Neuronal stem cell (in vitro differentiated cells): ENCODE measurements around the gene ELOVL4.

ENCODE experiments used
- DNase-seq: peaks from one replicate; pipeline ENCODE4 v3.0.0-alpha.2; 2013; ENCODE audit warnings: low spot score
- H2AFZ ChIP-seq: one replicate; pipeline ENCODE4 v1.6.1; 2013; ENCODE audit warnings: mild to moderate bottlenecking, low read length, inconsistent platforms
- H2AK5ac ChIP-seq: 2 replicates; pipeline ENCODE4 v1.6.1; 2013; ENCODE audit warnings: low read depth, mild to moderate bottlenecking, inconsistent platforms, low read length, moderate library complexity, mixed read lengths
- H2BK120ac ChIP-seq: 2 replicates; pipeline ENCODE4 v1.6.1; 2013; ENCODE audit warnings: low read depth, mild to moderate bottlenecking, inconsistent platforms, low read length, moderate library complexity, mixed read lengths
- H2BK12ac ChIP-seq: one replicate; pipeline ENCODE4 v1.6.1; 2013; ENCODE audit warnings: low read length, inconsistent platforms
- H2BK15ac ChIP-seq: 2 replicates; pipeline ENCODE4 v1.6.1; 2013; ENCODE audit warnings: mild to moderate bottlenecking, low read length, inconsistent platforms, mixed read lengths
- H2BK5ac ChIP-seq: one replicate; pipeline ENCODE4 v1.6.1; 2013; ENCODE audit warnings: inconsistent platforms, mild to moderate bottlenecking, low read length, moderate library complexity
- H3K14ac ChIP-seq: one replicate; pipeline ENCODE4 v1.6.1; 2013; ENCODE audit warnings: low read length, inconsistent platforms
- H3K18ac ChIP-seq: 2 replicates; pipeline ENCODE4 v1.6.1; 2013; ENCODE audit warnings: low read length, inconsistent platforms
- H3K23ac ChIP-seq: 2 replicates; pipeline ENCODE4 v1.6.1; 2013; ENCODE audit warnings: low read depth, mild to moderate bottlenecking, mixed read lengths, low read length, inconsistent platforms; ENCODE audit not compliant: poor library complexity
- H3K27ac ChIP-seq: replicated peaks from 3 replicates; pipeline ENCODE4 v1.5.1; 2013; ENCODE audit warnings: low read length, inconsistent platforms
- H3K27me3 ChIP-seq, 3 experiments: 2 replicates each; pipeline ENCODE4 v1.6.1; 2013; ENCODE audit warnings: low read length in 3 of 3, mild to moderate bottlenecking in 2 of 3, inconsistent platforms in 1 of 3, low read depth in 1 of 3, mixed read lengths in 1 of 3, moderate library complexity in 1 of 3; ENCODE audit not compliant: control insufficient read depth in 3 of 3, insufficient read depth in 3 of 3
- H3K36me3 ChIP-seq, 2 donors: replicated peaks in 1 of 2; 2 replicates each; pipeline ENCODE4 v1.6.1; 2013; ENCODE audit warnings: low read length in 2 of 2; ENCODE audit not compliant: control insufficient read depth in 2 of 2, insufficient read depth in 2 of 2
- H3K4ac ChIP-seq: 2 replicates; pipeline ENCODE4 v1.6.1; 2013; ENCODE audit warnings: inconsistent platforms, mild to moderate bottlenecking, low read length, moderate library complexity
- H3K4me1 ChIP-seq, 2 donors: 1 replicate in 1 of 2; 2 replicates in 1 of 2; pipeline ENCODE4 v1.6.1; 2013; ENCODE audit warnings: low read length in 2 of 2, low read depth in 1 of 2; ENCODE audit not compliant: control insufficient read depth in 2 of 2, insufficient read depth in 1 of 2
- H3K4me2 ChIP-seq: one replicate; pipeline ENCODE4 v1.6.1; 2013; ENCODE audit warnings: mild to moderate bottlenecking, low read length, inconsistent platforms; ENCODE audit not compliant: insufficient read depth, poor library complexity, severe bottlenecking
- H3K4me3 ChIP-seq, 2 donors: 2 replicates each; pipeline ENCODE4 v1.5.1; 2013; ENCODE audit warnings: low read length in 2 of 2, mild to moderate bottlenecking in 2 of 2, inconsistent platforms in 1 of 2, moderate library complexity in 1 of 2
- H3K79me1 ChIP-seq: one replicate; pipeline ENCODE4 v1.6.1; 2013; ENCODE audit warnings: low read depth, mild to moderate bottlenecking, inconsistent platforms, low read length, moderate library complexity
- H3K9ac ChIP-seq: one replicate; pipeline ENCODE4 v1.6.1; 2013; ENCODE audit warnings: mild to moderate bottlenecking, low read depth, low read length, inconsistent platforms; ENCODE audit not compliant: poor library complexity
- H3K9me3 ChIP-seq, 2 donors: replicated peaks in 1 of 2; 2 replicates each; pipeline versions ENCODE3 to v1.6.1; 2013; ENCODE audit warnings: low read length in 2 of 2, mild to moderate bottlenecking in 2 of 2, inconsistent platforms in 1 of 2, low read depth in 1 of 2, mixed read lengths in 1 of 2, moderate library complexity in 1 of 2; ENCODE audit not compliant: control insufficient read depth in 2 of 2, insufficient read depth in 1 of 2
- H4K8ac ChIP-seq: one replicate; pipeline ENCODE4 v1.6.1; 2013; ENCODE audit warnings: low read depth, mild to moderate bottlenecking, inconsistent platforms, low read length, moderate library complexity
- H4K91ac ChIP-seq: one replicate; pipeline ENCODE4 v1.6.1; 2013; ENCODE audit warnings: low read length, low read depth, mild to moderate bottlenecking, inconsistent platforms; ENCODE audit not compliant: poor library complexity
- WGBS, 2 donors: extraction: QIAGEN DNeasy Blood & Tissue Kit; methylation state at CpG; one replicate each; pipeline ENCODE4 v1.1.7; 2013; ENCODE audit warnings: missing lambda C conversion rate in 2 of 2, mixed read lengths in 1 of 2; ENCODE audit not compliant: insufficient read length in 2 of 2, insufficient replicate concordance in 1 of 2; ENCODE audit errors: extremely low coverage in 2 of 2; 5-methylcytosine and 5-hydroxymethylcytosine counted together

Gene ELOVL4

DNA sequence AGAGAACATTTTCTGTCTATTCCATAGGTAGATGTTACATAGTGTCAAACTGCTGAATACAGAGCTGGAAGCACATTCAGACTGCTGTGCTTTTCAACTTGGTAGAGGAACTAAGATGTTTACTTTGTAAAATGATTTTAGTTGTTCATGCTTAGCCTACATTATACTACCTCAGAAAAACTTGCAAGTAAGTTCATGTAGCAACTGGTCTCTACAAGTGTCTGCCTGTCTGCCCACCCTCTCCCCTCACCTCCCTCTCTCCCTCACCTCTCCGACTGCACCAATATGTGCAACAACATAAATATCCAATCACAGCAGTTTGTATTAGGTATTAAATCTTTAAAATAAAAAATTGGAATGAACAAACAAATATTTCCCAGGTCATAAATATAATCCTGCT is 25.3 kb downstream of the ELOVL4 start:
- H3K23ac ChIP-seq = no peak overlapping the region
- H3K9me3 ChIP-seq = no peaks in the 10 kb centered on the region
- H2BK5ac ChIP-seq = no peak overlapping the region
- H2BK12ac ChIP-seq = no peak overlapping the region
- no CpG with 5 or more reads among the region's 1 CpG for WGBS, 2 donors
- no peak overlapping the region for H2AK5ac ChIP-seq
- no peak overlapping the region for H2BK120ac ChIP-seq
- H4K91ac ChIP-seq = no peak overlapping the region
- no peak overlapping the region for H3K4me2 ChIP-seq
- DNase-seq = no peak
- no peak overlapping the region for H3K18ac ChIP-seq
- no peaks in the 10 kb centered on the region for H3K4me1 ChIP-seq
- H3K4ac ChIP-seq = no peak overlapping the region
- H3K79me1 ChIP-seq = no peaks in the 10 kb centered on the region
- no peak overlapping the region for H3K9ac ChIP-seq
- H3K36me3 ChIP-seq = peaks cover 2 to 14% of the 10 kb centered on the region in 2 donors
- no peaks in the 10 kb centered on the region for H3K27me3 ChIP-seq
- H2BK15ac ChIP-seq = no peak overlapping the region
- H3K4me3 ChIP-seq = no peak overlapping the region
- H4K8ac ChIP-seq = no peak overlapping the region
- no peak overlapping the region for H3K27ac ChIP-seq
- H2AFZ ChIP-seq = no peak overlapping the region
- no peak overlapping the region for H3K14ac ChIP-seq

DNA sequence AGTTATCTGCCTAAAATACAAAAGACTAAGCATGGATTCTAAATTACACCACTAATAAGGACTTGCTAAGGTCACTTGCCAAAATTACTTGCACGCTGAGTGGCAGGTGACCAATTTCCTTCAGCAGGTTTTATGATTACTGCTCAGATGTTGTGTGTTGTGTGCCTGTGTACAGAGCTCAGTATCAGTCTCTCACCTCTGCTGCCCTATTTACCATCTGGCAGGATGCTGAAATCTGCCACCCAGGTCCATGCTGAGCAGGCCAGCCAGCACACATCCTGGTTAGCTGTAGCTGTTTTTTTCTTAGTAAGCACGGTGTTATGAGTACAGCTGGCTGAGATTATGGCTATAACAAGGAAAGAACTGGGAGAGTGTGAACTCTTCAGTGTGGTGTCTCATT is 34.0 kb downstream of the ELOVL4 start:
- Histone ChIP-seq H2BK120ac (no peak overlapping the region), H3K79me1 (no peaks in the 10 kb centered on the region), H3K18ac (no peak overlapping the region), H2AK5ac (no peak overlapping the region), H3K9me3 (no peaks in the 10 kb centered on the region), H4K8ac (no peak overlapping the region), H3K36me3 (peaks cover 0 to 11% of the 10 kb centered on the region in 2 donors), H3K14ac (no peak overlapping the region), H3K4ac (no peak overlapping the region), H3K4me2 (no peak overlapping the region), H3K4me1 (peaks cover 1 to 5% of the 10 kb centered on the region in 2 donors), H3K23ac (no peak overlapping the region), H3K27me3 (no peaks in the 10 kb centered on the region), H2BK12ac (no peak overlapping the region), H3K9ac (no peak overlapping the region), H2AFZ (no peak overlapping the region), H3K27ac (no peak overlapping the region), H4K91ac (no peak overlapping the region), H2BK5ac (no peak overlapping the region), H2BK15ac (no peak overlapping the region), H3K4me3 (no peak overlapping the region)
- no CpG with 5 or more reads among the region's 2 CpGs for WGBS, 2 donors
- DNase-seq = no peak

DNA sequence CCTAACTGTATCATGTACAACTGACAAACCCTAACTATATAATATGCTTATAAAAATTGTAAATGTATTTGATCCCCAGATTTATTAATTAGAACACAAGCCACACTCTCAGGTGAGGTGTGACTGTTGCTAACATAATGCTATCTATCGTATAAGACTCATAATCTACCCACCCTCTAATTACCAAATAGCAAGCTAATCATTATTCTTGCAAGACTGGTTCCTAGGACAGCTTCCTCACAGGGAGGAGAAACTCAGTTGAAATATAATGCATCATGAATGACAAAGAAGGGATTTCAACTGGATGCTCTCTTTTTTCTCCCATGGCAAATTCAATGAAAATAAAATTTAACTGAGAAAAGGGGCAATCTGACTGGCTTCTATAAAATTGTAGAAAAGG is 35.4 kb downstream of the ELOVL4 start:
- H3K79me1 ChIP-seq = no peaks in the 10 kb centered on the region
- H3K27ac ChIP-seq = no peak overlapping the region
- no peak overlapping the region for H2AFZ ChIP-seq
- no peak overlapping the region for H3K14ac ChIP-seq
- no peak overlapping the region for H2BK12ac ChIP-seq
- no peak overlapping the region for H2BK120ac ChIP-seq
- no peak overlapping the region for H3K18ac ChIP-seq
- no peak overlapping the region for H3K4me2 ChIP-seq
- H2BK15ac ChIP-seq = no peak overlapping the region
- H3K4me1 ChIP-seq = peaks cover 1 to 5% of the 10 kb centered on the region in 2 donors
- no peaks in the 10 kb centered on the region for H3K27me3 ChIP-seq
- H3K4ac ChIP-seq = no peak overlapping the region
- WGBS, 2 donors = no CpG with 5 or more reads among the region's 1 CpG
- H3K23ac ChIP-seq = no peak overlapping the region
- no peaks in the 10 kb centered on the region for H3K9me3 ChIP-seq
- H4K91ac ChIP-seq = no peak overlapping the region
- H4K8ac ChIP-seq = no peak overlapping the region
- DNase-seq = no peak
- no peak overlapping the region for H2AK5ac ChIP-seq
- H3K9ac ChIP-seq = no peak overlapping the region
- no peak overlapping the region for H3K4me3 ChIP-seq
- no peak overlapping the region for H2BK5ac ChIP-seq
- peaks cover 0 to 9% of the 10 kb centered on the region in 2 donors for H3K36me3 ChIP-seq

DNA sequence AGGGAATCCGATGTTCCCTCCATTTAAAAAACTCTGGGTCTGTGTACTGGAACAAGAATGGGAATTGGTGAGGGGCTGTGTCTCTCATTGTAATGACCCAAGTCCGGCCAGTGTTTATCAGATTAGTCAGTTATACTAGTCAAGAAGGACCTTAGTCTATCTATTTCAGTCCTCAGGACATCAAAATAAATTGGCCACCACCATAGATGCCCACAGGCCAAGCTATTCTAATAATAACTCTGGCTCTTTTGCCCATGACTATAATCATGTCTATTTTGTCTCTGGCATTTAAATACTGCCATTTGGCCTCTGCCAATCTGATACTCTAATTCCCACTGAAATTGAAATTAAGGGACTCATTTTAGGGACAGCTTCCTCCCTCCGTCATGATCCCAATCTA is 37.8 kb downstream of the ELOVL4 start:
- WGBS, 2 donors = no CpG with 5 or more reads among the region's 3 CpGs

More for the DNA sequence above, 37.8 kb downstream of the ELOVL4 start:
- no peak overlapping the region for H3K14ac ChIP-seq
- H3K36me3 ChIP-seq = no peaks in the 10 kb centered on the region
- H3K27ac ChIP-seq = no peak overlapping the region
- H2BK15ac ChIP-seq = no peak overlapping the region
- no peak overlapping the region for H3K23ac ChIP-seq
- no peak for DNase-seq
- peaks cover 1 to 5% of the 10 kb centered on the region in 2 donors for H3K4me1 ChIP-seq
- H3K4me3 ChIP-seq = no peak overlapping the region
- H4K91ac ChIP-seq = no peak overlapping the region
- H3K27me3 ChIP-seq = no peaks in the 10 kb centered on the region
- H3K9me3 ChIP-seq = no peaks in the 10 kb centered on the region
- H3K79me1 ChIP-seq = no peaks in the 10 kb centered on the region
- no peak overlapping the region for H2BK120ac ChIP-seq
- no peak overlapping the region for H3K4me2 ChIP-seq
- no peak overlapping the region for H2BK5ac ChIP-seq
- no peak overlapping the region for H3K9ac ChIP-seq
- no peak overlapping the region for H3K18ac ChIP-seq
- no peak overlapping the region for H3K4ac ChIP-seq
- H2BK12ac ChIP-seq = no peak overlapping the region
- H2AFZ ChIP-seq = no peak overlapping the region
- no peak overlapping the region for H2AK5ac ChIP-seq
- no peak overlapping the region for H4K8ac ChIP-seq
